ENCODE data around the gene GLIS1.
A peak's percentile ranks its signal among the peaks of the same experiment; 100 is the strongest.
"Not testable (repeated sequence)": the region's sequence is repeated elsewhere in the genome, so short reads cannot be mapped to it uniquely, and the experiment has no call there.

The GLIS1 gene

GRCh38 chr1:53739109-53739681 is at the start of gene GLIS1:
Gene GLIS1 (minus strand): TSS chr1:53739164. CDS start chr1:53738064, 1,100 bp downstream.
- DNase-seq, result peak; percentile 7

DNA sequence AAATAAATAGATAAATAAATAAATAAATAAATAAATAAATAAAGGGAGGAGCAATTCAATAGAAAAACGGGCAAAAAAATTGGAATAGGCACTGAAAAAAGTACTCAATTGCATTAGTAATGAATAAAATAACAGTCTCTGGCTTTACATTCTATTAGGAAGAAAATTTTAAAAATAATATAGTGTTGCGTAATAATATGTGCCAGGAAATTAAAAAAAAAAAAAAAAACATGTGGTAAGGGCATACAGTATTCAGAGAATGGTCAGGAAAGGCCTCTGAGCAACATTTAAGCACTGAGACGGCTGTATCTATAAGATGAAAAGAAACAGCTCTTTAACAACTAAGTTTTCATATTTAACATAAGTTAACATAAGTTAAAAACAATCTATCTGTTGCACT is 48.7 kb upstream of the GLIS1 start:
- DNase-seq, result no peak

- DNase-seq, result no peak
Observed at GRCh38 chr1:53783056-53783455, 44.1 kb upstream of the GLIS1 start.

- no peak for DNase-seq
Observed at GRCh38 chr1:53781654-53782053, 42.7 kb upstream of the GLIS1 start.

DNA sequence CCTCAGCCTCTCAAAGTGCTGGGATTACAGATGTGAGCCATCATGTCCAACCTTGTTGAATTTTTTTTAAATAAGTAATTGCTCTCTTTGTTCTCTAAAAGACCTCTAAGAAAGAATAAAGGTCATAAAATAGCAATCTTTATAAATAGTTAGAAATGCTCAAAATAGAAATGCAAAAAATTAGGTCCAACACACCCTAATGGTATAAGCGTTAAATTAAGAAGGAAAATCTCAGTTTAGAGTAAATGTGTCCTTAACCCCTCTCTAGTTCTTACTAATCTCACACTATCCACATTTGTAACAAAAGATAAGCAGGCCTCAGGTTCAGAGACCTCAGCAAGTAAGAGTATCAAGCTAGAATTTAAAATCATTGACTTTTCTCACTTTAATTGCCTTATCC is 38.3 kb upstream of the GLIS1 start:
- DNase-seq, result no peak

DNA sequence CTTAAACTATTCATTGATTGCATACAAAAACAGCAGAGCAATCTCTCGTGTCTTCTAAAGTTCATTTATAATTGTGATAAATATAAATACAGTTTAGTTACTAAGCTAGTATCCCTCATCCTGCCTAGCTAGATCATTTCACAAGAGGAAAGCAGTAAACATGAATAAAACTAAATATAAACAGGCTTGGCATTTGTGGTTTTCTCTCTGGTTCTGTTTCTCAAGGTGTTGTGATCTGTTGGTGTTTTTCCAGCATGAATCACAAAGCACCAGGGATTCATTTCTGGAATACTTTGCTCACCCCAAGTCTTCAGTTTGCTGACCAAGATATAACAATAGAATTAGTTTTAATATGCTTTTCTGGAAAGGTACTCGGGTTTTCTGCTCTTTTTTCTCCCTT is 32.7 kb upstream of the GLIS1 start:
- DNase-seq, result no peak

GRCh38 chr1:53769780-53770179 is 30.8 kb upstream of the GLIS1 start:
- DNase-seq, result no peak

GRCh38 chr1:53769184-53769583 is 30.2 kb upstream of the GLIS1 start:
- no peak for DNase-seq

DNA sequence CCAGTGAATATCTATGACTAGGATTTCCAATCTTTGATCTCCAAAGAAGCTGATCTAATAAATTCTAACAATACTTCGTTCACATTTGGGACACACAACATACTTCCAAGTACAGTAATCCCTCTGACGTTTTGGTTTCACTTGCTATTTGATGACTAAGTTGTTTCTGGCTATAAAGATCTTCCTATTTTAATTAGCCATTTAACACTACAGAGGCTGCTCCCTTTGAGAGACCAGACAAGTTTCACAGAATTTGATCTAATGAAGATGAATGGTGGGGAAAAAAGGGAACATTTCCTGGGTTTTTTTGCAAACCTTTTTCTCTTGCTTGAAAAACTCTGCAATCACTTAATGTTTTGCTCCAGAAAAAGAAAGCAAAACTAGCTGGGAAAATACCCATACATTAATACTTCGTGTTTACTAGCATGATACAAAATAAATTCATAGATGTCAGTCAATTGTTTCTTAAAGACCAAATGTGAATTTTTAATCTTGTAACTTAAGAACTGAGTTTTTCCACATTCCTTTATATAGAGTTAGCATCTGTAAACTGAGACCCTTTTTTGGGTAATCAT is 28.0 kb upstream of the GLIS1 start:
- DNase-seq, result no peak

GRCh38 chr1:53766194-53766742 is 27.3 kb upstream of the GLIS1 start:
- no peak for DNase-seq

- no peak for DNase-seq
Observed at GRCh38 chr1:53765657-53766056, 26.7 kb upstream of the GLIS1 start.

GRCh38 chr1:53763911-53764310 is 24.9 kb upstream of the GLIS1 start:
- DNase-seq, result no peak

GRCh38 chr1:53763461-53763860 is 24.5 kb upstream of the GLIS1 start:
- DNase-seq, result no peak

DNA sequence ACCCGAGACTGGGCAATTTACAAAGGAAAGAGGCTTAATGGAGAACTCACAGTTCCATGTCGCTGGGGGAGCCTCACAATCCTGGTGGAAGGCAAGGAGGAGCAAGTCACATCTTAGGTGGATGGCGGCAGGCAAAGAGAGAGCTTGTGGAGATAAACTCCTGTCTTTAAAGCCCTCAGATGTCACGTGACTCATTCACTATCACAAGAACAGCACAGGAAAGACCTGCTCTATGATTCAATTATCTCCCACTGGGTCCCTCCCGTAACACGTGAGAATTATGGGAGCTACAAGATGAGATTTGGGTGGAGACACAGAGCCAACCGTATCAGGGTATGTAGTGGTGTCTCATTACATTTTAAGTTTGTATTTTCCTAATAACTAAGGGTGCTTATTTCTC is 21.5 kb upstream of the GLIS1 start:
- DNase-seq, result not testable (repeated sequence)

- no peak for DNase-seq
Observed at GRCh38 chr1:53755874-53756273, 16.9 kb upstream of the GLIS1 start.

DNA sequence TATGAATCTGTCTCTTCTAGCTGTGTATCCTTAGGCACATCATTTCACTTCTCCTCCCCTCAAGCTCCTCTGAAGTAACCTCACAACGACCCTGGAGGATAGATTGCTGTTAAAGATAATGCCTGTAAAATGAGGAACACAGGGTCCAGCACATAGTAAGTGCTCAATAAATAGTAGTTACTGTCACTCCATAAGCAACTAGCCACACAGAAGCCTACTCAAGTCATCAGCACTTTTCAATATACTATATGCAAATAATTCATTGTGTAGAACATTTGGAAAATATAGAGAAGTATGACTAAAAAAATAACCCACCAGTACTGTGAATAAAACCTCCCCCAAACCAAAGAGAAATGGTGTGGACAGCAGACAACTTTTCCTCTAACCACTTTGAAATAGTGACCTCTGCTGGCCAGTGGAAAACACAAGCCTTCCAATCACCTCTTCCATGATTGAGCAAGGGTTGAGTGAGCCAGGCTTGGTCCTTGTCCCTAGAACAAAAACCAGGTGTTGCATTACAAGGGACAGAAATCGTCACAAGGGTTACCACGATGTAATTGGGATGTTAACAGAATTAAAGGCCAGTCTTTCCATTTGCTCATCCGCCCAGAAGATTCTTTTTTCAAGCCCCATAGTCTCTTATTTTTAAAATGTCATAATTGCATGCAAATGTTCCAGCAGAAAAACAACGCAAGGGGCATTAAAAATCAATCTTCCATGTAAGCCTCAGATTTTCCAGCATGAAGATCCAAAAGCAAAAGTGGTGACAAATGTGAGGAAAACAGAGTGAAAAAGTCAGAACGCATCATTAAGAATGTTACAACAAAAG is 15.7 kb upstream of the GLIS1 start:
- DNase-seq, result peak; percentile 4

DNA sequence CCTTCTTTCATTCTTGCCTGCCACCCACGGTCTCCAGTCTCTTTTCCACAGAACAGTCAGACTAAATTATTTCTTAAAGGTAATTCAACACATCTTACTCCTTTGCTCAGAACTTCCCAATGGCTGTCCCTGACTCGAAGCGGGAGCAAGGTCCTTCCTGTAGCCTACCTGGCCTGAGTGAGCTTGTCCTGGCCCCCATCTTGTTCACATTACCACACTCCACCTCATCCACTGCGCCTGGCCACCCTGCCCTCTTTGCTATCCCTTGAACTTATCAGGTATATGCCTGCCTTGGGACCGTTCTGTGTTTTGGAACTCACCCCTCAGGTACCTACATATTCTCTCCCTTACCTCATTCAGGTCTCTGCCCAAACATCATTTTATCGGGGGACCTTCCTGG is 13.3 kb upstream of the GLIS1 start:
- no peak for DNase-seq

DNA sequence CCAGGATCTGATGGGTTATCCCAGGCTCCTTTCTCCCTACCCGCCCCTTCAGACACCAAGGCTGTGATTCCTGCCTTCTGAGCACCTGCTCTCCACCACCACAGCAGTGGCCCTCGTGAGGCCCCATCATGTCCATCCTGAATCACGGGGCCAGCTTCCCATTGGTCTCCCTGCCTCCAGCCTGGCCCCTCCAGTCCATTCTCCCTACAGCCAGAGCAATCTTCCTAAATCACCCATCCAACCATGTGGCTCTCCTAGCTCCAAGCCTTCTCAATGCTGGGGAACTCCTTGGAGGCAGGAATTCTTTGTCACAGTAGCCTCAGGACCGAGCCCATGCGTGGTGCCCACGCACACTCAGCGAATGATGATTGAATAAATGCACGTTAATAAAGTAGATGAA is 8.9 kb upstream of the GLIS1 start:
- DNase-seq, result no peak

DNA sequence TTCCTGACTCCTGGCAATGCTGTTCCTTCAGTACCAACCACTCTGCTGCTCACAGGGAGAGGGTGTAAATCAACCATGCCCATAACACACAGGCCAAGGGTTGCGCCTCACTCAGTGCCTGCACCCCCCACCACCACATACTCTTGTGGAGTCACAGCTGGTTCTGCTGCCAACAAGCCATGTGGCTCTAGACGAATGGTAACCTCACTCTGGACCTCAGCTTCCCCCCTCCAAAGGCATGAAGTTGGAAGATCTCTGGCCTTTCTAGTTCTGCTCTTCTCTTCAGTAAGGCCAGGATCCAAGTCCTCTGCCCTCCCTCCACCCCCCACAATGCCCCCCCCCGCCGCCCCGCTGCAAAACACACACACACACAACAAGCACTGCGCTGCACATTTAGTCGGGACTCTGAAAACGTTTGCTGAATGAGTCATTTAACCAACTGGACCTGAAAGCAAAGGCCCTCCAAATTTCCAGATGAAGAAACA is 1.7 kb upstream of the GLIS1 start:
- no peak for DNase-seq

DNA sequence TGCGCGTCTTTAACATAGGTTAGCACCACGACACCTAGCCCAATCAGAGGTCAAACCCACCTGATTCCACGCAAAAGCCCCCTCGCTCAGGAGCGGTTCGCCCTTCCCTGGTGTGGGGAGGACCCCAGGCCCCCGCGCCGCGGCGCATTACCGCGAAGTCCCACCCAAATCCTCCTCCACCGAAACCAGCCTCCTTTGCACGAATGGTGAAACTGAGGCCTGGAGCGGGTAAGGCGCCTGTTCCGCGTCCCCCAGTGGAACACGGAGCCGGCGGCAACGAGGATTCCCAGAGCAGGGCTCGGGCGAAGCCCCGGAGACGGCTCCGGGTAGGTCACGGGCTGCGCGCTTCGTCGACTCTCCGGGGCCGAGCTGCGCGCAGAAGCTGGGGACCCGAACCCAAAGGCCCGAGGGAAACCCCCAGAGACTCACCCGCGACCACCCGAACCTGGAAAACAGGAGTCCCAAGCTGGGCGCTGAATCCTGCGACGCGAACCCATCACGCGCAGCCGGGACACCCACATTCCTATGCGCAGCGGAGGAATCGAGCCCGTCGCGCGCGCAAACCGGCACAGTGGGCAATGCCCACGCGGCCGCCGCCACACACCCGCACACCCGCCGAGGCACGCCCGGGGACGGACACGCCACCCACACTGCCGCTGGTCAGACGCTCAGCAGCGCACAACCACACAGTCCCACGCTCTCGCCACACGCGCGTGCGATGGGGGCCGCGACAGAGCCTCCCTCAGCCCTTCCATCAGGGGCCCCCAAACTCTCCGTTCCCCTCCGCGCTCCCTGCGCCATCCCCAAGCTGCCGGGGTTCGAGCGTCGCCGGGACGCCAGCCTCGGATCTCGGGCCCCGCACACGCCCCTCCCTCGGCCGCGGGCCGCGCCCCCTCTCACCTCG is 507 bp downstream of the GLIS1 start:
- no peak for DNase-seq

DNA sequence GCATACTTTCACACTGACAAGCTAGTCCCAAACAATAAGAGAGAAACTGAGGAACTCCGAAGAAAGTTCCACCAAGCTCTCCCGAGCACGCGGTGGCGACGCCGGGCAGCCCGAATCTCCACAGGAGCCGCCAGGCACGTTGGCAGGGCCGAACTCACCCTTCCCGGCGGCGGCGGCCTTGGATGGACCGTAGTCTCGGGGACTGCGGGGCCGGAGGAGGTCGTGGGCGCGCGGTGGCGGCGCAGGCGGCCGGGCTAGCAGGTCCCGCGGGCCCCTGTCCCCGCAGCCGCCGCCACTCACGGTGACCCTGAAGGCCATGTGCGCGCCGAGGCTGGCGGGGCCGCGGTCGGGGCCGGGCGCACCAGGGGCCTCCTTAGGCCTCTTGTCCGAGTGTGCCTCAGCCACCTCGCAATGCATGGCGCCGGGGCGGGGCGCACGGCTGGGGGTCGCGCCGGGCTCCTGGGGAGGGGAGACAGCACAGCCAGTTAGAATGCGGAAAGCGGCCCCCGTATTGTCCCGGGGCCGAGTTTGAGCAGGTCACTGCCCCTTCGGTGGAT is 1.2 kb downstream of the GLIS1 start:
- no peak for DNase-seq

GRCh38 chr1:53736290-53736689 is 2.7 kb downstream of the GLIS1 start:
- no peak for DNase-seq

DNA sequence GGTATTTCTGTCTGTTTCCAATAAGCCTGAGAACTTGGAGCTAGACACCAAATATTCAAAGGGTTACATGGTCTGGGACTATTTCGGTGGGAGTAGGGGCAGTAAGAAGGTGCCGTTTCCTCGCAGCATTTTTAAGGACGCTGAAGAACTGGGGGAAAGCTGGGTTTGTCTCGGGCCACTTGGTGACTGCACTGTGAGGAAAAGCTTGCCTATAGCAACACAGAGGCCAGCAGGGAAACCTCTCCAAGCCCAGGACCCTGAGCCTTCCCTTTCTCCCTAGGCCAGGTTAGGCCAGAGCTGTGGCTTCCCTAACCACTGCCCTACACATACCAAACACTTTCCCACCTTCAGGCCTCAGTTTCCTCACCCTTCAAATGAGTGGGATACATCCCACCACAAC is 3.3 kb downstream of the GLIS1 start:
- DNase-seq, result no peak
